ENCODE measurements around the gene ZNF341.
"Not testable (repeated sequence)": the region's sequence is repeated elsewhere in the genome, so short reads cannot be mapped to it uniquely, and the experiment has no call there.

The ZNF341 gene

GRCh38 chr20:33731693-33732165, at the start of gene ZNF341:
TSS of gene ZNF341 (plus strand) at chr20:33731996. CDS start at chr20:33732022, 26 bp downstream.
- DNase-seq = peak; percentile 80

- no peak for DNase-seq
Observed at GRCh38 chr20:33684533-33685327, 47.1 kb upstream of the ZNF341 start.

- peak; percentile 68 for DNase-seq
Observed at GRCh38 chr20:33685328-33686099, 46.3 kb upstream of the ZNF341 start.

GRCh38 chr20:33686100-33686983, 45.5 kb upstream of the ZNF341 start, which contains the start of gene E2F1:
TSS of gene E2F1 (minus strand) at chr20:33686385. CDS start at chr20:33686264, 121 bp downstream.
- peak; percentile 94 for DNase-seq

GRCh38 chr20:33686984-33687366, 44.8 kb upstream of the ZNF341 start:
- no peak for DNase-seq

GRCh38 chr20:33687370-33687915, 44.4 kb upstream of the ZNF341 start:
- DNase-seq = no peak

GRCh38 chr20:33687993-33688937, 43.5 kb upstream of the ZNF341 start:
- no peak for DNase-seq

GRCh38 chr20:33688938-33689424, 42.8 kb upstream of the ZNF341 start:
- no peak for DNase-seq

- DNase-seq = no peak
Observed at GRCh38 chr20:33689493-33689892, 42.3 kb upstream of the ZNF341 start.

GRCh38 chr20:33689973-33690372, 41.8 kb upstream of the ZNF341 start:
- DNase-seq = peak; percentile 18

GRCh38 chr20:33693289-33693688, 38.5 kb upstream of the ZNF341 start:
- DNase-seq = no peak

GRCh38 chr20:33693741-33694638, 37.8 kb upstream of the ZNF341 start:
- no peak for DNase-seq

GRCh38 chr20:33694639-33695012, 37.2 kb upstream of the ZNF341 start:
- DNase-seq = no peak

GRCh38 chr20:33696448-33696847, 35.3 kb upstream of the ZNF341 start:
- no peak for DNase-seq

GRCh38 chr20:33697129-33697528, 34.7 kb upstream of the ZNF341 start:
- no peak for DNase-seq

GRCh38 chr20:33698966-33699365, 32.8 kb upstream of the ZNF341 start:
- not testable (repeated sequence) for DNase-seq

- DNase-seq = not testable (repeated sequence)
Observed at GRCh38 chr20:33700696-33701441, 30.9 kb upstream of the ZNF341 start.

- no peak for DNase-seq
Observed at GRCh38 chr20:33701629-33702450, 30.0 kb upstream of the ZNF341 start.

Measured in NK-92 treated with Interleukin-12 subunit alpha and Interleukin-12 subunit beta, amount 100 ng/mL, for 24 hours (cell line).